ENCODE results near the gene E2F4.

The E2F4 gene

GRCh38 chr16:67235816-67236562 is 44.0 kb downstream of the E2F4 start:
- no peaks in the 10 kb centered on the region for H3K27me3 ChIP-seq
- no peak for TF ChIP-seq CTCF (IDR thresholded peaks at IDR 0.05)
- H3K27ac ChIP-seq, result no peak overlapping the region
- H3K4me1 ChIP-seq (ENCODE audit: control insufficient read depth in 1 of 2, insufficient read depth in 1 of 2, low read depth in 1 of 2, low read length in 1 of 2), result no peaks in the 10 kb centered on the region
- H3K9me3 ChIP-seq, result no peaks in the 10 kb centered on the region
- peaks cover 81% of the 10 kb centered on the region for H3K36me3 ChIP-seq
- no peak overlapping the region for H3K4me3 ChIP-seq (ENCODE audit: low read depth in 1 of 2, low read length in 1 of 2)

DNA sequence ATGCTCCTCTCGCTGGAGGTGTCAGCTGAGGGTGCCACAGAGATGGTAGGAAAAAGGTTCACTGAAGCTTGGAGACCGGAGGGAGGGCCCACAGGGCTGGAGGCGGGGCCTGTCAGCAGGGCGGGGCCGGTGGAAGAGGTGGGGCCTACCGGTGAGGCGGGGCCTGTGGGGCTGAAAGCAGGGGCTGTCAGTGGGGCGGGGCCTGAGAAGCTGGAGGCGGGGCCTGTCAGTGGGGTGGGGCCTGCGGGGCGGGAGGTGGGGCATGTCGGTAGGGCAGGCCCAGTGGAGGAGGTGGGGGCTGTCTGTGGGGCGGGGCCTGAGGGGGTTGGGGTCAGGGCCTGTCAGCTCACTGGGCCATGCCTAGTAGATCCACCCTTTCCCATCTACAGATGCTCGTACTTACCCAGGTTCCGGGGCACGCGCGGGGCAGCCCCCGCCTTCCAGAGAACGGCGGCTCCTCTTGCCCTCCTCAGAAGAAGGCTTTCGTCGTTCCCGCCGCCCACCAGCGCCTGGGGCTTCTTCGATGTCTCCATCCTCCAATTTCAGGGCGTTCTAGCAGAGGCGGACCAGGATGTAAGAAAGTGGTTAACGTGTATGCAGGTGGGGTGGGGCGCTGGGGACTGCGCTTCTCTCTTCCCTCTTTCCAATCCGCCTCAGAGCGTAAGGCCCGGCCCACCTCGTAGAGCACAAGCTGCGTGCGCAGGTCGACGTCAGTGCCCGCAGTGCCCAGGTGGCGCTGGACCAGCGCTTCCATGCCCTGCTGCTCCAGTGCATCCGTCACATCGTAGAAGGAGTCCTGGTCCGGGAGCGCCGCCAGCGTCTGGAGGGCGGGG is 44.8 kb downstream of the E2F4 start:
- Histone ChIP-seq H3K27ac (no peak overlapping the region), H3K4me1 (ENCODE audit: control insufficient read depth in 1 of 2, insufficient read depth in 1 of 2, low read depth in 1 of 2, low read length in 1 of 2) (no peaks in the 10 kb centered on the region), H3K36me3 (peaks cover 74% of the 10 kb centered on the region), H3K9me3 (no peaks in the 10 kb centered on the region), H3K27me3 (no peaks in the 10 kb centered on the region), H3K4me3 (ENCODE audit: low read depth in 1 of 2, low read length in 1 of 2) (no peak overlapping the region)
- TF ChIP-seq CTCF (IDR thresholded peaks at IDR 0.05), result no peak

GRCh38 chr16:67237396-67238277 is 45.7 kb downstream of the E2F4 start:
- H3K36me3 ChIP-seq, result peaks cover 70% of the 10 kb centered on the region
- no peak overlapping the region for H3K4me3 ChIP-seq (ENCODE audit: low read depth in 1 of 2, low read length in 1 of 2)
- H3K4me1 ChIP-seq (ENCODE audit: control insufficient read depth in 1 of 2, insufficient read depth in 1 of 2, low read depth in 1 of 2, low read length in 1 of 2), result peaks cover 0 to 3% of the 10 kb centered on the region in 2 experiments
- H3K9me3 ChIP-seq, result no peaks in the 10 kb centered on the region
- H3K27ac ChIP-seq, result no peak overlapping the region
- H3K27me3 ChIP-seq, result no peaks in the 10 kb centered on the region
- TF ChIP-seq CTCF (IDR thresholded peaks at IDR 0.05), result no peak

GRCh38 chr16:67238278-67238575 is 46.3 kb downstream of the E2F4 start:
- Histone ChIP-seq H3K9me3 (no peaks in the 10 kb centered on the region), H3K4me3 (ENCODE audit: low read depth in 1 of 2, low read length in 1 of 2) (no peak overlapping the region), H3K36me3 (peaks cover 66% of the 10 kb centered on the region), H3K27me3 (no peaks in the 10 kb centered on the region), H3K27ac (no peak overlapping the region), H3K4me1 (ENCODE audit: control insufficient read depth in 1 of 2, insufficient read depth in 1 of 2, low read depth in 1 of 2, low read length in 1 of 2) (peaks cover 5 to 7% of the 10 kb centered on the region in 2 experiments)
- TF ChIP-seq CTCF (IDR thresholded peaks at IDR 0.05), result no peak

DNA sequence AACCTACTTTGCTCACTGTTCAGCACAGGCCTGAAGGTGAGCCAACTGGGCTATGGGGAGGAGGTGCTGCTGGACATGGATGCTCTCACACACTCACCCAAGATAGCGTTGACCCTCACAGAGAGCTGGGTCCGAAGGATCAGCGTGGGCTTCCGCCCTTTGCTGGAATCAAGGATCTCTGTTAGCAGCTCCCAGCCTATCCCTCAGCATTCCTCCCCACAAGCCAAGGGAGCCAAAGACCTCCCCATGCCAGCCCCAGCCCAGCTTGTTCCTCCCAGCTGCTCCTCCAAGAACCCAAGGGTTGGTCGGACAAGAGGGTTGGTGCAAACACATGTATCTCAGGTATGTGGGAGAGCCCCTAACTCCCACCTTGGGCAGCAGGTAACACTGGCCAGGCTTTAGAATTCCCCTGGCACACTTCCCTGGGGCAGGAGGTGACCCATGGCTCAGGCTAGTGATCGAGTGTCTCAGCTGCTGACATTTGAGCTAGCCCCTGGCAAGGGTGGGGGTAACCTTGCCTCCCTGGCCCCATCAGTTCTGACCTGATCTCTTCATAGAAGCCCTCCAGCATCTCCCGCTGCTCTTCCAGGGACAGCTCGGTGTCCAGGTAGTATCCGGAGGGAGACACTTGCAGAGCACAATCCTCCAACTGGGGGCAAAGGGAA is 47.0 kb downstream of the E2F4 start:
- Histone ChIP-seq H3K9me3 (no peaks in the 10 kb centered on the region), H3K4me1 (ENCODE audit: control insufficient read depth in 1 of 2, insufficient read depth in 1 of 2, low read depth in 1 of 2, low read length in 1 of 2) (peaks cover 12 to 14% of the 10 kb centered on the region in 2 experiments), H3K27me3 (no peaks in the 10 kb centered on the region), H3K27ac (no peak overlapping the region), H3K36me3 (peaks cover 59% of the 10 kb centered on the region), H3K4me3 (ENCODE audit: low read depth in 1 of 2, low read length in 1 of 2) (no peak overlapping the region)
- TF ChIP-seq CTCF (IDR thresholded peaks at IDR 0.05), result no peak
